Neural progenitor cell (in vitro differentiated cells): ENCODE measurements around the gene NDUFB10.
A peak's percentile ranks its signal among the peaks of the same experiment; 100 is the strongest.

Experiments used
- CTCF ChIP-seq: fragments of 200-600 bp; sonication (generic); IDR thresholded peaks from 2 replicates; pipeline ENCODE4 v1.5.1; 2017; ENCODE audit warnings: antibody characterized with exemption, mild to moderate bottlenecking
- EZH2phosphoT487 ChIP-seq: fragments of 200-600 bp; sonication (generic); IDR thresholded peaks from 2 replicates; pipeline ENCODE4 v1.6.1; 2017; ENCODE audit warnings: antibody characterized with exemption

- TF ChIP-seq CTCF = peak; percentile 44
- no peak for TF ChIP-seq EZH2phosphoT487
Observed at GRCh38 chr16:1983544-1984346, 24.4 kb downstream of the NDUFB10 start, which contains the start of gene GFER.
